ENCODE measurements around the gene MAP2K2. TPM values are rescaled to one million over a fixed set of nuclear protein-coding genes. Genes with fewer than 3 reads are reported as not detected.
A peak's percentile ranks its signal among the peaks of the same experiment; 100 is the strongest.

Gene MAP2K2
- polyA plus RNA-seq, 1 experiment: 143 TPM

- ChIA-PET POLR2A (no interaction called here), CTCF (no interaction called here)
- DNase-seq (ENCODE audit: low read depth): no peak
- Histone ChIP-seq H3K36me3 (ENCODE audit: control insufficient read depth, insufficient read depth, low read length) (peaks cover 3% of the 10 kb centered on the region), H3K4me3 (ENCODE audit: low read depth, low read length) (peak overlapping the region; percentile 97), H3K27me3 (ENCODE audit: control insufficient read depth, insufficient read depth, low read length) (no peaks in the 10 kb centered on the region)
- no peak for TF ChIP-seq CTCF (IDR thresholded peaks at IDR 0.05; ENCODE audit: insufficient read depth, low read depth, low read length)
These were observed 55.6 kb downstream of the MAP2K2 start for GRCh38 chr19:4068047-4068966.

GRCh38 chr19:4067396-4068046 lies 56.4 kb downstream of the MAP2K2 start:
- H3K36me3 ChIP-seq (ENCODE audit: control insufficient read depth, insufficient read depth, low read length): peaks cover 8% of the 10 kb centered on the region
- no peak for DNase-seq (ENCODE audit: low read depth)
- ChIA-PET CTCF (no interaction called here), POLR2A (no interaction called here)
- peak overlapping the region; percentile 97 for H3K4me3 ChIP-seq (ENCODE audit: low read depth, low read length)
- no peaks in the 10 kb centered on the region for H3K27me3 ChIP-seq (ENCODE audit: control insufficient read depth, insufficient read depth, low read length)
- TF ChIP-seq CTCF (IDR thresholded peaks at IDR 0.05; ENCODE audit: insufficient read depth, low read depth, low read length): no peak

- ChIA-PET POLR2A (interaction anchor here (0.6 kb wide), 1 partner anchor 97 kb away, joined by 5 read pairs; no protein-coding TSS in a partner anchor), CTCF (no interaction called here)
- Histone ChIP-seq H3K27me3 (ENCODE audit: control insufficient read depth, insufficient read depth, low read length) (no peaks in the 10 kb centered on the region), H3K36me3 (ENCODE audit: control insufficient read depth, insufficient read depth, low read length) (peaks cover 9% of the 10 kb centered on the region), H3K4me3 (ENCODE audit: low read depth, low read length) (peak within 1 kb of the TSS; percentile 97)
- DNase-seq (ENCODE audit: low read depth): no peak
- no peak for TF ChIP-seq CTCF (IDR thresholded peaks at IDR 0.05; ENCODE audit: insufficient read depth, low read depth, low read length)
These were observed 57.1 kb downstream of the MAP2K2 start, which contains the start of gene ZBTB7A for GRCh38 chr19:4066682-4067395. Gene ZBTB7A, minus strand, starts transcription at chr19:4066899. Its CDS starts 11,667 bp downstream, at chr19:4055232.

GRCh38 chr19:4066176-4066606 lies 57.7 kb downstream of the MAP2K2 start:
- ChIA-PET POLR2A (no interaction called here), CTCF (no interaction called here)
- peaks cover 11% of the 10 kb centered on the region for H3K36me3 ChIP-seq (ENCODE audit: control insufficient read depth, insufficient read depth, low read length)
- no peak for DNase-seq (ENCODE audit: low read depth)
- H3K27me3 ChIP-seq (ENCODE audit: control insufficient read depth, insufficient read depth, low read length): no peaks in the 10 kb centered on the region
- peak overlapping the region; percentile 97 for H3K4me3 ChIP-seq (ENCODE audit: low read depth, low read length)
- TF ChIP-seq CTCF (IDR thresholded peaks at IDR 0.05; ENCODE audit: insufficient read depth, low read depth, low read length): no peak
